ENCODE measurements around the gene SALL1.

The SALL1 gene

DNA sequence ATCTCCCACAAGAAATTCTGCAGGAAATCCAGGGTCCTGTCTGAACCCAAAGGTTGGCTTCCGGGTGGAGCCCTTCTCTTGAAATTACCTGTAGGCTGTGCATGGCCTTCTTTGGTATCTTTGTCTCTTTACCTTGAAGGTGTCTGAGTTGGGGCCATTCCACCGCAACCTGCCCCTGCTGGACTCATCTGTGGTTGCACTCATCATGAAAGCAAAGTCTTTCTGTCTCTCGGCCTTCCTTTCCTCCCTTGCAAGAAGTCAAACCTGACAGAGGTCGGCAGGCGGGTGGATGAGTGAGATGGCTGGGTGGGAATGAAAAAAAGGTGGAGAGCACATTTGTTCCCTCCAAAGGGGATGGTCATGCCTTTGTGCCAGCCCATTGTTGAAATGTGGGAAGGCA is 25.1 kb downstream of the SALL1 start:
- H3K27me3 ChIP-seq: peaks cover 0 to 14% of the 10 kb centered on the region in 2 donors
- no peak overlapping the region for H3K4me3 ChIP-seq
- no peak overlapping the region for H3K27ac ChIP-seq
- no peaks in the 10 kb centered on the region for H3K4me1 ChIP-seq
- DNase-seq: no peak
- no peaks in the 10 kb centered on the region for H3K9me3 ChIP-seq
- no peak for TF ChIP-seq CTCF (IDR thresholded peaks at IDR 0.05)
- no peaks in the 10 kb centered on the region for H3K36me3 ChIP-seq
- intact Hi-C loops (cut with DNase I; ENCODE audit: low total_unique reads): no loop called here

GRCh38 chr16:51124896-51125295 is 26.2 kb downstream of the SALL1 start:
- no peaks in the 10 kb centered on the region for H3K9me3 ChIP-seq
- DNase-seq: no peak
- intact Hi-C loops (cut with DNase I; ENCODE audit: low total_unique reads): no loop called here
- no peak overlapping the region for H3K4me3 ChIP-seq
- no peaks in the 10 kb centered on the region for H3K4me1 ChIP-seq
- H3K27ac ChIP-seq: no peak overlapping the region
- no peak for TF ChIP-seq CTCF (IDR thresholded peaks at IDR 0.05)
- H3K36me3 ChIP-seq: no peaks in the 10 kb centered on the region
- H3K27me3 ChIP-seq: peaks cover 0 to 17% of the 10 kb centered on the region in 2 donors

DNA sequence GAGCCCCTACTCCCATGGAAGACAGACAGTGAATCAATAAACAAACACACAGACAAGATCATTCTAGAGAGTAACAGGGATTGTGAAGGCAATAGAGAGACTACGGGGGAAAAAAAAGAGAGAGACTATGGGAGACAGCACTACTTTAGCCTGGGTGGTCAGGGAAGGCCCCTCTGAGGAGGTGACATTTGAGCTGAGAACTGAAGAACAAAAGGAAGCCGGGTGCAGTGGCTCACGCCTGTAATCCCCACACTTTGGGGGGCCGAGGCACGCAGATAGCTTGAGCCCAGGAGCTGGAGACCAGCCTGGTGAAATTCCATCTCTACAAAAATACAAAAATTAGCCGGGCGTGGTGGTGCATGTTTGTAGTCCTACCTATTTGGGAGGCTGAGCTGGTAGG is 29.2 kb downstream of the SALL1 start:
- intact Hi-C loops (cut with DNase I; ENCODE audit: low total_unique reads): no loop called here
- H3K9me3 ChIP-seq: no peaks in the 10 kb centered on the region
- H3K36me3 ChIP-seq: no peaks in the 10 kb centered on the region
- no peak overlapping the region for H3K27ac ChIP-seq
- H3K27me3 ChIP-seq: peaks cover 0 to 17% of the 10 kb centered on the region in 2 donors
- no peak overlapping the region for H3K4me3 ChIP-seq
- no peak for DNase-seq
- H3K4me1 ChIP-seq: no peaks in the 10 kb centered on the region
- no peak for TF ChIP-seq CTCF (IDR thresholded peaks at IDR 0.05)

- Histone ChIP-seq H3K27ac (no peak overlapping the region), H3K36me3 (no peaks in the 10 kb centered on the region), H3K4me1 (no peaks in the 10 kb centered on the region), H3K9me3 (no peaks in the 10 kb centered on the region), H3K27me3 (peaks cover 0 to 20% of the 10 kb centered on the region in 2 donors), H3K4me3 (no peak overlapping the region)
- DNase-seq: no peak
- TF ChIP-seq CTCF (IDR thresholded peaks at IDR 0.05): no peak
- intact Hi-C loops (cut with DNase I; ENCODE audit: low total_unique reads): no loop called here
Observed at GRCh38 chr16:51120730-51121347, 30.2 kb downstream of the SALL1 start.

GRCh38 chr16:51119973-51120729 is 30.9 kb downstream of the SALL1 start:
- H3K27ac ChIP-seq: no peak overlapping the region
- peaks cover 0 to 24% of the 10 kb centered on the region in 2 donors for H3K27me3 ChIP-seq

More at GRCh38 chr16:51119973-51120729, 30.9 kb downstream of the SALL1 start:
- TF ChIP-seq CTCF (IDR thresholded peaks at IDR 0.05): no peak
- H3K36me3 ChIP-seq: no peaks in the 10 kb centered on the region
- no peaks in the 10 kb centered on the region for H3K4me1 ChIP-seq
- intact Hi-C loops (cut with DNase I; ENCODE audit: low total_unique reads): no loop called here
- no peak for DNase-seq
- H3K9me3 ChIP-seq: no peaks in the 10 kb centered on the region
- no peak overlapping the region for H3K4me3 ChIP-seq

All from tibial artery (tissue), 4 donors.